Neural cell (in vitro differentiated cells): ENCODE data around the gene CRYZL1. TPM values are rescaled to one million over a fixed set of nuclear protein-coding genes. Genes with fewer than 3 reads are reported as not detected.
A peak's percentile ranks its signal among the peaks of the same experiment; 100 is the strongest.

Source experiments
- H2AFZ ChIP-seq: fragments of 200-600, 300-800 bp; sonication (generic), shearing (Covaris generic); 2 replicates; pipeline ENCODE4 v1.6.0; 2014; ENCODE audit warnings: low read depth, mild to moderate bottlenecking, antibody characterized with exemption, low read length, moderate library complexity
- H3F3A ChIP-seq: fragments of 200-600 bp; shearing (Covaris generic); 2 replicates; pipeline ENCODE4 v1.6.1; 2016; ENCODE audit warnings: mild to moderate bottlenecking, moderate library complexity, mixed read lengths, antibody characterized with exemption, low read length; ENCODE audit not compliant: insufficient read depth, poor library complexity, severe bottlenecking
- H3K27ac ChIP-seq: fragments of 200-600, 300-800 bp; sonication (generic), shearing (Covaris generic); 2 replicates; pipeline ENCODE4 v1.5.1; 2014; ENCODE audit warnings: mild to moderate bottlenecking, low read length, moderate library complexity
- H3K27me3 ChIP-seq: fragments of 300-800, 200-600 bp; sonication (generic), shearing (Covaris generic); 2 replicates; pipeline ENCODE4 v1.6.0; 2014; ENCODE audit warnings: mild to moderate bottlenecking, low read depth, low read length, moderate library complexity; ENCODE audit not compliant: insufficient read depth
- H3K36me3 ChIP-seq: fragments of 300-800, 200-600 bp; sonication (generic), shearing (Covaris generic); 2 replicates; pipeline ENCODE4 v1.5.1; 2014; ENCODE audit warnings: mild to moderate bottlenecking, antibody characterized with exemption, low read length, moderate library complexity; ENCODE audit not compliant: insufficient read depth
- H3K4me2 ChIP-seq: fragments of 300-800, 200-600 bp; sonication (generic), shearing (Covaris generic); 2 replicates; pipeline ENCODE4 v1.6.0; 2014; ENCODE audit warnings: mild to moderate bottlenecking, low read length
- H3K4me3 ChIP-seq: fragments of 300-800, 200-600 bp; sonication (generic), shearing (Covaris generic); 2 replicates; pipeline ENCODE4 v1.5.1; 2014; ENCODE audit warnings: mild to moderate bottlenecking, low read length, moderate library complexity
- H3K79me2 ChIP-seq: fragments of 200-600 bp; shearing (Covaris generic); replicated peaks from 2 replicates; pipeline ENCODE4 v1.6.0; 2014; ENCODE audit warnings: mild to moderate bottlenecking, low read length, moderate library complexity; ENCODE audit not compliant: insufficient read depth
- H3K9ac ChIP-seq: fragments of 300-800, 200-600 bp; sonication (generic), shearing (Covaris generic); 2 replicates; pipeline ENCODE4 v1.6.1; 2016; ENCODE audit warnings: mild to moderate bottlenecking, low read length, mixed read lengths
- H3K9me2 ChIP-seq: fragments of 200-600 bp; shearing (Covaris generic); 2 replicates; pipeline ENCODE4 v1.6.1; 2016; ENCODE audit warnings: mild to moderate bottlenecking, low read length, mixed read lengths; ENCODE audit not compliant: insufficient read depth
- H3K9me3 ChIP-seq: fragments of 200-600, 300-800 bp; sonication (generic), shearing (Covaris generic); 2 replicates; pipeline ENCODE4 v1.6.1; 2016; ENCODE audit warnings: mild to moderate bottlenecking, mixed run types, low read length, moderate library complexity, mixed read lengths
- H4K20me1 ChIP-seq: fragments of 200-600 bp; shearing (Covaris generic); 2 replicates; pipeline ENCODE4 v1.6.1; 2016; ENCODE audit warnings: mild to moderate bottlenecking, mixed run types; ENCODE audit not compliant: insufficient read depth
- CTCF ChIP-seq: fragments of 450-650 bp; IDR thresholded peaks from 2 replicates; pipeline ENCODE4 v1.5.1; 2014; ENCODE audit warnings: antibody characterized with exemption, mild to moderate bottlenecking, moderate library complexity; ENCODE audit not compliant: poor library complexity, severe bottlenecking
- EP300 ChIP-seq: fragments of 450-650 bp; conservative IDR thresholded peaks from 2 replicates; pipeline ENCODE4 v1.6.1; 2014; ENCODE audit warnings: antibody characterized with exemption, mild to moderate bottlenecking, moderate library complexity; ENCODE audit not compliant: poor library complexity, severe bottlenecking
- EZH2 ChIP-seq: fragments of 200-600, 300-800 bp; shearing (Covaris generic), sonication (generic); IDR thresholded peaks from 2 replicates; pipeline ENCODE4 v1.6.1; 2014; ENCODE audit warnings: antibody characterized with exemption, low read length, borderline replicate concordance, mild to moderate bottlenecking; ENCODE audit not compliant: insufficient read depth, poor library complexity, severe bottlenecking
- MXI1 ChIP-seq: fragments of 450-650 bp; conservative IDR thresholded peaks from 2 replicates; pipeline ENCODE4 v1.6.1; 2014; ENCODE audit warnings: antibody characterized with exemption, mild to moderate bottlenecking; ENCODE audit not compliant: poor library complexity, severe bottlenecking
- POLR2AphosphoS5 ChIP-seq: IDR thresholded peaks from 2 replicates; pipeline ENCODE4 v1.6.1; 2012
- RAD21 ChIP-seq: fragments of 450-650 bp; conservative IDR thresholded peaks from 2 replicates; pipeline ENCODE4 v1.6.1; 2014; ENCODE audit warnings: antibody characterized with exemption, mild to moderate bottlenecking, moderate library complexity
- REST ChIP-seq: IDR thresholded peaks from 2 replicates; pipeline ENCODE4 v1.6.1; 2012; ENCODE audit warnings: borderline replicate concordance
- SMC3 ChIP-seq: fragments of 450-650 bp; conservative IDR thresholded peaks from 2 replicates; pipeline ENCODE4 v1.6.1; 2014; ENCODE audit warnings: antibody characterized with exemption, mild to moderate bottlenecking, moderate library complexity; ENCODE audit not compliant: poor library complexity
- TAF1 ChIP-seq: IDR thresholded peaks from 2 replicates; pipeline ENCODE4 v1.6.1; 2012; ENCODE audit warnings: low read depth
- polyA plus RNA-seq: library from polyadenylated mRNA; depleted of rRNA; stranded (reverse); fragments of >200 nt; gene quantifications from 2 replicates; pipeline ENCODE4 v1.2.3, GENCODE V29; 2014

Gene CRYZL1
- polyA plus RNA-seq, 1 donor from 2014 or later, result 54.3 TPM

- H3K27me3 ChIP-seq, result no peaks in the 10 kb centered on the region
- TF ChIP-seq SMC3, result no peak
- no peak for TF ChIP-seq CTCF
- TF ChIP-seq POLR2AphosphoS5, result no peak
- no peak for TF ChIP-seq MXI1
- TF ChIP-seq EP300, result no peak
- no peak for TF ChIP-seq TAF1
- TF ChIP-seq EZH2, result no peak
- no peak overlapping the region for H2AFZ ChIP-seq
- no peaks in the 10 kb centered on the region for H3K9me3 ChIP-seq
- no peak overlapping the region for H3K4me3 ChIP-seq
- H3K4me2 ChIP-seq, result no peak overlapping the region
- no peaks in the 10 kb centered on the region for H3K9me2 ChIP-seq
- peaks cover 36% of the 10 kb centered on the region for H3K36me3 ChIP-seq
- H3K27ac ChIP-seq, result no peak overlapping the region
- H3K79me2 ChIP-seq, result peaks cover 82% of the 10 kb centered on the region
- no peaks in the 10 kb centered on the region for H3F3A ChIP-seq
- peaks cover 6% of the 10 kb centered on the region for H4K20me1 ChIP-seq
- no peak overlapping the region for H3K9ac ChIP-seq
Observed at GRCh38 chr21:33549848-33550771, 91.4 kb downstream of the CRYZL1 start.

- Histone ChIP-seq H3K27ac (no peak overlapping the region), H3K9me3 (no peaks in the 10 kb centered on the region), H2AFZ (no peak overlapping the region), H3K9me2 (no peaks in the 10 kb centered on the region), H3F3A (no peaks in the 10 kb centered on the region), H3K4me2 (peak overlapping the region; percentile 55), H4K20me1 (peaks cover 6% of the 10 kb centered on the region), H3K79me2 (peaks cover 70% of the 10 kb centered on the region), H3K9ac (no peak overlapping the region), H3K27me3 (no peaks in the 10 kb centered on the region), H3K4me3 (peak overlapping the region; percentile 72), H3K36me3 (peaks cover 16% of the 10 kb centered on the region)
- TF ChIP-seq SMC3 (no peak), EZH2 (no peak), MXI1 (no peak)
Observed at GRCh38 chr21:33546086-33546485, 95.5 kb downstream of the CRYZL1 start.

- Histone ChIP-seq H3K79me2 (peaks cover 77% of the 10 kb centered on the region), H3K4me2 (peak overlapping the region; percentile 55), H3K9me3 (no peaks in the 10 kb centered on the region), H2AFZ (no peak overlapping the region), H3K9me2 (no peaks in the 10 kb centered on the region), H3F3A (no peaks in the 10 kb centered on the region), H3K27me3 (no peaks in the 10 kb centered on the region), H4K20me1 (peaks cover 6% of the 10 kb centered on the region), H3K9ac (peak overlapping the region; percentile 96), H3K36me3 (peaks cover 3% of the 10 kb centered on the region), H3K27ac (peak overlapping the region; percentile 7), H3K4me3 (peak overlapping the region; percentile 72)
- no peak for TF ChIP-seq SMC3
- no peak for TF ChIP-seq EZH2
- no peak for TF ChIP-seq EP300
- TF ChIP-seq MXI1, result no peak
- TF ChIP-seq RAD21, result no peak
- TF ChIP-seq CTCF, result no peak
- TF ChIP-seq REST, result no peak
- no peak for TF ChIP-seq TAF1
- no peak for TF ChIP-seq POLR2AphosphoS5
Observed at GRCh38 chr21:33544451-33545195, 96.9 kb downstream of the CRYZL1 start.
